ENCODE measurements around the gene ANKRD17. TPM values are rescaled to one million over a fixed set of nuclear protein-coding genes. Genes with fewer than 3 reads are reported as not detected.

ANKRD17 gene
- total RNA-seq, 1 donor: 49.9 TPM

DNA sequence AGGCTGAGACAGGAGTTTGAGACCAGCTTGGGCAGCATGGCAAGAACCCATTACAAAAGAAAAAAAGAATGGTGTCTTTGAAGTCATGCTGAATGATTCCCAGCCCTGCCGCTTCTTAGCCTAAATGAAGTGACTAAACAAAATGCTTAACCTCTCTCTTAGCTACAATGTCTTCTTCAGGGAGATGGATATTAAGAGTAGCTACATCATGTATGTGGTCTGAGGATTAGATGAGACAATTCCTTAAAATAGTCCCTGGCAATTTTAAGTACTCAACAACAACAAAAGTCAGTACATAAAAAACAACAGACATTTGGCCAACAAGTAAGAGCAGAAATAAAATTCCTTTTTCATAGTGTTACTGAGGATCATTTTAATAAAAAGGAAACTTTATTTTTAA, 124.8 kb downstream of the ANKRD17 start:
- peaks cover 26% of the 10 kb centered on the region for H3K79me2 ChIP-seq (ENCODE audit: insufficient read depth, low read length)
- no peak overlapping the region for H3K27ac ChIP-seq (ENCODE audit: low read depth, low read length)
- no peak for DNase-seq (ENCODE audit: insufficient read length, low spot score, missing footprints)
- no peak for TF ChIP-seq CTCF (IDR thresholded peaks at IDR 0.05; ENCODE audit: extremely low read depth, low read depth, low read length)
- H3K4me1 ChIP-seq (ENCODE audit: insufficient read depth, low read length): no peaks in the 10 kb centered on the region
- H2AFZ ChIP-seq (ENCODE audit: low read length): no peak overlapping the region
- peaks cover 41% of the 10 kb centered on the region for H3K36me3 ChIP-seq (ENCODE audit: insufficient read depth, low read length)
- no peaks in the 10 kb centered on the region for H3K27me3 ChIP-seq (ENCODE audit: insufficient read depth, low read length)
- no peaks in the 10 kb centered on the region for H4K20me1 ChIP-seq (ENCODE audit: insufficient read depth, low read length)
- H3K9me3 ChIP-seq (ENCODE audit: low read depth, low read length): no peaks in the 10 kb centered on the region
- H3K4me2 ChIP-seq (ENCODE audit: insufficient read depth, low read length): no peak overlapping the region
- no peak overlapping the region for H3K4me3 ChIP-seq (ENCODE audit: insufficient read depth, low read length)

DNA sequence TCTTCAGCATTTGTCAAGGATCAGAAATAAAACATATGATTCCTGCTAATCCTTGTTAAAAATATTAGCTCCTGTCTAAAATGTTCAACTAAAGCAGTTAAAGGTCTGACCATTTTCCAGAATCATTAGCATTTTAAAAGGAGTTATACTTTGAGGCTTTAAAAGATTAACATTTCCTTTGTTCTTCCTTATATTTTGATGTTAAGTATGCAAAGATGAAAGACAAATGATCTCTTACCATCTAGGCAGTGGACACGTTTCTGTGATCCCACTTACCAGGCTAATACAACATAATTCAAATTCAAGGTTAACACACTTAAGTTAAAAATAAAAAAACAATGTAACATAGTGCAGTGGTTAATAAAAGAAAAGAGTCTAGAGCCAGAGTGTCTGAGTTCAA, 127.3 kb downstream of the ANKRD17 start:
- Histone ChIP-seq H3K27ac (ENCODE audit: low read depth, low read length) (no peak overlapping the region), H3K4me1 (ENCODE audit: insufficient read depth, low read length) (no peaks in the 10 kb centered on the region), H3K36me3 (ENCODE audit: insufficient read depth, low read length) (peaks cover 44% of the 10 kb centered on the region), H3K9me3 (ENCODE audit: low read depth, low read length) (no peaks in the 10 kb centered on the region), H3K79me2 (ENCODE audit: insufficient read depth, low read length) (peaks cover 24% of the 10 kb centered on the region), H3K27me3 (ENCODE audit: insufficient read depth, low read length) (no peaks in the 10 kb centered on the region), H3K4me3 (ENCODE audit: insufficient read depth, low read length) (no peak overlapping the region), H3K4me2 (ENCODE audit: insufficient read depth, low read length) (no peak overlapping the region), H4K20me1 (ENCODE audit: insufficient read depth, low read length) (no peaks in the 10 kb centered on the region), H2AFZ (ENCODE audit: low read length) (no peak overlapping the region)
- DNase-seq (ENCODE audit: insufficient read length, low spot score, missing footprints): no peak
- TF ChIP-seq CTCF (IDR thresholded peaks at IDR 0.05; ENCODE audit: extremely low read depth, low read depth, low read length): no peak

GRCh38 chr4:73129319-73129718, 129.3 kb downstream of the ANKRD17 start:
- Histone ChIP-seq H3K4me2 (ENCODE audit: insufficient read depth, low read length) (no peak overlapping the region), H3K27ac (ENCODE audit: low read depth, low read length) (no peak overlapping the region), H4K20me1 (ENCODE audit: insufficient read depth, low read length) (no peaks in the 10 kb centered on the region), H3K27me3 (ENCODE audit: insufficient read depth, low read length) (no peaks in the 10 kb centered on the region), H3K9me3 (ENCODE audit: low read depth, low read length) (no peaks in the 10 kb centered on the region), H3K4me3 (ENCODE audit: insufficient read depth, low read length) (no peak overlapping the region), H3K79me2 (ENCODE audit: insufficient read depth, low read length) (peaks cover 20% of the 10 kb centered on the region), H3K36me3 (ENCODE audit: insufficient read depth, low read length) (peaks cover 49% of the 10 kb centered on the region), H3K4me1 (ENCODE audit: insufficient read depth, low read length) (no peaks in the 10 kb centered on the region), H2AFZ (ENCODE audit: low read length) (no peak overlapping the region)
- TF ChIP-seq CTCF (IDR thresholded peaks at IDR 0.05; ENCODE audit: extremely low read depth, low read depth, low read length): no peak
- no peak for DNase-seq (ENCODE audit: insufficient read length, low spot score, missing footprints)

- no peak overlapping the region for H3K27ac ChIP-seq (ENCODE audit: low read depth, low read length)
- H3K27me3 ChIP-seq (ENCODE audit: insufficient read depth, low read length): no peaks in the 10 kb centered on the region
- TF ChIP-seq CTCF (IDR thresholded peaks at IDR 0.05; ENCODE audit: extremely low read depth, low read depth, low read length): peak; percentile 46
- H3K9me3 ChIP-seq (ENCODE audit: low read depth, low read length): no peaks in the 10 kb centered on the region
- no peaks in the 10 kb centered on the region for H3K4me1 ChIP-seq (ENCODE audit: insufficient read depth, low read length)
- H3K4me3 ChIP-seq (ENCODE audit: insufficient read depth, low read length): no peak overlapping the region
- H3K4me2 ChIP-seq (ENCODE audit: insufficient read depth, low read length): no peak overlapping the region
- H3K79me2 ChIP-seq (ENCODE audit: insufficient read depth, low read length): peaks cover 15% of the 10 kb centered on the region
- H3K36me3 ChIP-seq (ENCODE audit: insufficient read depth, low read length): peaks cover 51% of the 10 kb centered on the region
- DNase-seq (ENCODE audit: insufficient read length, low spot score, missing footprints): no peak
- no peak overlapping the region for H2AFZ ChIP-seq (ENCODE audit: low read length)
- H4K20me1 ChIP-seq (ENCODE audit: insufficient read depth, low read length): no peaks in the 10 kb centered on the region
Measured at GRCh38 chr4:73127839-73128453, 130.7 kb downstream of the ANKRD17 start.

All from osteoblast (primary cell).